ENCODE measurements around the gene UBE2H. TPM values are rescaled to one million over a fixed set of nuclear protein-coding genes. Genes with fewer than 3 reads are reported as not detected.
A peak's percentile ranks its signal among the peaks of the same experiment; 100 is the strongest.

The UBE2H gene
- total RNA-seq, 2 experiments from 2014 or later = 52.1 to 52.5 TPM

- Histone ChIP-seq H3K27ac (ENCODE audit: low read depth in 1 of 2, low read length in 2 of 2) (no peak overlapping the region), H3K36me3 (ENCODE audit: insufficient read depth, low read length) (no peaks in the 10 kb centered on the region), H3K4me3 (ENCODE audit: low read length) (no peak overlapping the region), H3K27me3 (ENCODE audit: control insufficient read depth in 1 of 2, insufficient read depth in 2 of 2, low read length in 2 of 2) (no peaks in the 10 kb centered on the region), H3K9me3 (ENCODE audit: control insufficient read depth in 1 of 2, insufficient read depth in 1 of 2, low read length in 2 of 2) (no peaks in the 10 kb centered on the region), H3K4me1 (ENCODE audit: insufficient read depth, low read length) (no peaks in the 10 kb centered on the region)
- no peak for DNase-seq
- intact Hi-C loops (cut with DNase I, micrococcal nuclease) = no loop called here
- H3K27me3 Mint-ChIP-seq = no peaks in the 10 kb centered on the region
- POLR2A ChIA-PET = no interaction called here
- no peak for TF ChIP-seq CTCF (IDR thresholded peaks at IDR 0.05)
- CTCF ChIA-PET = no interaction called here
- no peak overlapping the region for H3K27ac Mint-ChIP-seq
- no peaks in the 10 kb centered on the region for H3K9me3 Mint-ChIP-seq
- no peaks in the 10 kb centered on the region for H3K36me3 Mint-ChIP-seq (ENCODE audit: low read depth)
- no peak for ATAC-seq (ENCODE audit: poor library complexity)
- H3K4me3 Mint-ChIP-seq = no peak overlapping the region
- no peaks in the 10 kb centered on the region for H3K4me1 Mint-ChIP-seq (ENCODE audit: low read depth)
Measured at GRCh38 chr7:129959471-129960203, 6.9 kb upstream of the UBE2H start.

GRCh38 chr7:129958643-129959470, 6.1 kb upstream of the UBE2H start:
- H3K9me3 ChIP-seq (ENCODE audit: control insufficient read depth in 1 of 2, insufficient read depth in 1 of 2, low read length in 2 of 2) = no peaks in the 10 kb centered on the region
- ChIA-PET POLR2A (no interaction called here), CTCF (interaction anchor here (0.5 kb wide), 1 partner anchor 17 kb away, joined by 3 read pairs; no protein-coding TSS in a partner anchor)
- no peaks in the 10 kb centered on the region for H3K36me3 Mint-ChIP-seq (ENCODE audit: low read depth)
- H3K4me1 Mint-ChIP-seq (ENCODE audit: low read depth) = no peaks in the 10 kb centered on the region
- H3K4me3 Mint-ChIP-seq = no peak overlapping the region
- no peak overlapping the region for H3K27ac ChIP-seq (ENCODE audit: low read depth in 1 of 2, low read length in 2 of 2)
- TF ChIP-seq CTCF (IDR thresholded peaks at IDR 0.05) = no peak
- no peaks in the 10 kb centered on the region for H3K27me3 Mint-ChIP-seq
- H3K9me3 Mint-ChIP-seq = no peaks in the 10 kb centered on the region
- H3K36me3 ChIP-seq (ENCODE audit: insufficient read depth, low read length) = no peaks in the 10 kb centered on the region
- no peaks in the 10 kb centered on the region for H3K27me3 ChIP-seq (ENCODE audit: control insufficient read depth in 1 of 2, insufficient read depth in 2 of 2, low read length in 2 of 2)
- ATAC-seq (ENCODE audit: poor library complexity) = no peak
- H3K4me1 ChIP-seq (ENCODE audit: insufficient read depth, low read length) = no peaks in the 10 kb centered on the region
- H3K27ac Mint-ChIP-seq = no peak overlapping the region
- peak in 2 of 14 experiments; percentile 51 to 60 for DNase-seq
- H3K4me3 ChIP-seq (ENCODE audit: low read length) = no peak overlapping the region
- intact Hi-C loops (cut with DNase I, micrococcal nuclease) = no loop called here

GRCh38 chr7:129955993-129956543, 3.3 kb upstream of the UBE2H start:
- ChIA-PET POLR2A (no interaction called here), CTCF (no interaction called here)
- Histone ChIP-seq H3K27ac (ENCODE audit: low read depth in 1 of 2, low read length in 2 of 2) (no peak overlapping the region), H3K36me3 (ENCODE audit: insufficient read depth, low read length) (no peaks in the 10 kb centered on the region), H3K4me3 (ENCODE audit: low read length) (no peak overlapping the region), H3K9me3 (ENCODE audit: control insufficient read depth in 1 of 2, insufficient read depth in 1 of 2, low read length in 2 of 2) (no peaks in the 10 kb centered on the region), H3K27me3 (ENCODE audit: control insufficient read depth in 1 of 2, insufficient read depth in 2 of 2, low read length in 2 of 2) (no peaks in the 10 kb centered on the region), H3K4me1 (ENCODE audit: insufficient read depth, low read length) (peaks cover 13% of the 10 kb centered on the region)
- ATAC-seq (ENCODE audit: poor library complexity) (no peak), DNase-seq (no peak)
- intact Hi-C loops (cut with DNase I, micrococcal nuclease) = no loop called here
- Mint-ChIP-seq H3K27ac (no peak overlapping the region), H3K4me3 (peak overlapping the region; percentile 61), H3K27me3 (no peaks in the 10 kb centered on the region), H3K36me3 (ENCODE audit: low read depth) (peaks cover 13% of the 10 kb centered on the region), H3K9me3 (no peaks in the 10 kb centered on the region), H3K4me1 (ENCODE audit: low read depth) (peaks cover 6% of the 10 kb centered on the region)
- TF ChIP-seq CTCF (IDR thresholded peaks at IDR 0.05) = no peak

Data from CD4-positive, alpha-beta T cell (primary cell).